Measurements from ENCODE around the gene DLGAP1.

Gene DLGAP1

DNA sequence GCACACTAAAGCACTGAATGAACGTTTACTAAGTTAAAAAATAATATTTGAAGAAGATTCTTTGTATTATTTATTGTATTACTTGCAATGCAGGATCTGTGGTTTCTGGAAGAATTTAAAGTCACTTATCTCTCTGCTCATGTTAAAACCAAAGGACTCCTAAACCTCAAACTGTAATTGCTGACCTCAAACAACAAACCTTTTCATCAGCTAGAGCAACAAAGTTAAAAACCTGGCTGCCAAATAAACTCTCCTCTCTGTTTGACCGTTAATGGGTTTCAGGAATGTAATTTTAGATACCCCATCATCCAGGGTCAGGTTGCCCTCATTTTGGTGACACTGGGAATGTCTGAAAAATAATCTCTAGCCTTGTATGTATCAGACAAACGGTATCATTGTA is 766.0 kb downstream of the DLGAP1 start:
- TF ChIP-seq ZBTB7A (tag by site-specific recombination; IDR thresholded peaks at IDR 0.05; ENCODE audit: low read depth) (no peak), ZNF501 (tag by site-specific recombination; IDR thresholded peaks at IDR 0.05) (no peak), ZNF292 (tag by site-specific recombination; IDR thresholded peaks at IDR 0.05; ENCODE audit: borderline replicate concordance, low read depth) (no peak), ZNF677 (tag by site-specific recombination; IDR thresholded peaks at IDR 0.05) (no peak), ZNF214 (tag by site-specific recombination; IDR thresholded peaks at IDR 0.05; ENCODE audit: borderline replicate concordance) (no peak), ZNF211 (tag by site-specific recombination; IDR thresholded peaks at IDR 0.05; ENCODE audit: low read depth) (no peak), ZXDB (tag by site-specific recombination; IDR thresholded peaks at IDR 0.05) (peak; percentile 30), ZNF112 (tag by site-specific recombination; IDR thresholded peaks at IDR 0.05) (no peak)
- TF ChIP-seq, protein P1, sequence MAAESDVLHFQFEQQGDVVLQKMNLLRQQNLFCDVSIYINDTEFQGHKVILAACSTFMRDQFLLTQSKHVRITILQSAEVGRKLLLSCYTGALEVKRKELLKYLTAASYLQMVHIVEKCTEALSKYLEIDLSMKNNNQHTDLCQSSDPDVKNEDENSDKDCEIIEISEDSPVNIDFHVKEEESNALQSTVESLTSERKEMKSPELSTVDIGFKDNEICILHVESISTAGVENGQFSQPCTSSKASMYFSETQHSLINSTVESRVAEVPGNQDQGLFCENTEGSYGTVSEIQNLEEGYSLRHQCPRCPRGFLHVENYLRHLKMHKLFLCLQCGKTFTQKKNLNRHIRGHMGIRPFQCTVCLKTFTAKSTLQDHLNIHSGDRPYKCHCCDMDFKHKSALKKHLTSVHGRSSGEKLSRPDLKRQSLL (tag by site-specific recombination; IDR thresholded peaks at IDR 0.05), result no peak
- CTCF ChIA-PET, result interaction anchor here (0.6 to 1.4 kb wide), 6 partner anchors 14 to 227 kb away, joined by 3 to 7 read pairs (median 3); no protein-coding TSS in a partner anchor

DNA sequence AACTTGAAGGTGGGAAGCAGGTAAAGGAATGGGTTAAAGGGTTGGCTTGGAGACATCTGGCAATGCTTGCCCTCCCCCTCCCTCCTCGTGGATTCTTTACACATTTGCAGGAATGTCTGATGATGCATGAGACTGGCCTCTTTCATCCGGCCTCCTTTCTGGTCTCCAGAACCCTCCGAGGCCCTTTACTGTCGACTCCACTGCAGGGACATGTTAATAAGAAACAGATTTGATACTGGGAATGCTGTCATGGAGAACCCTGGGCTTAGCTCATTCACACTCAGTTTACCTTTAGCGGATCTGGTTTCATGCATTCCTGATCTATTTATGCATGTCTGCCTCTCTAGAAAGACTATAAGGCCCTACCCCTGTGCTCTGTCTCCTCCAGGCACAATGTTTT is 766.4 kb downstream of the DLGAP1 start:
- ChIA-PET POLR2A (interaction anchor here (1.6 kb wide), 1 partner anchor 95 kb away, joined by 5 read pairs; no protein-coding TSS in a partner anchor), CTCF (interaction anchor here (0.6 to 0.7 kb wide), 3 partner anchors 15 to 228 kb away, joined by 3 read pairs; no protein-coding TSS in a partner anchor)
- H3K4me3 ChIP-seq (ENCODE audit: low read depth, low read length), result no peak overlapping the region
- no peaks in the 10 kb centered on the region for H3K9me3 ChIP-seq (ENCODE audit: control insufficient read depth, insufficient read depth, low read depth, low read length)
- peaks cover 18% of the 10 kb centered on the region for H3K4me1 ChIP-seq (ENCODE audit: control insufficient read depth, insufficient read depth, low read length)
- TF ChIP-seq ZNF266 (tag by site-specific recombination; IDR thresholded peaks at IDR 0.05; ENCODE audit: low read depth) (peak; percentile 55; the same call in 1 of the 2 replicates), ZNF302 (tag by site-specific recombination; IDR thresholded peaks at IDR 0.05; ENCODE audit: low read depth) (no peak), ZNF664 (tag by site-specific recombination; IDR thresholded peaks at IDR 0.05) (no peak)
- peak overlapping the region; percentile 54 for H3K27ac ChIP-seq (ENCODE audit: extremely low read depth, low read depth, low read length)
- no peaks in the 10 kb centered on the region for H3K36me3 ChIP-seq (ENCODE audit: control insufficient read depth in 2 of 2, insufficient read depth in 1 of 2, low read length in 2 of 2)

More for the DNA sequence above, 766.0 kb downstream of the DLGAP1 start:
- H3K9me3 ChIP-seq (ENCODE audit: control insufficient read depth, insufficient read depth, low read depth, low read length), result no peaks in the 10 kb centered on the region
- H3K4me3 ChIP-seq (ENCODE audit: low read depth, low read length), result no peak overlapping the region
- no peaks in the 10 kb centered on the region for H3K36me3 ChIP-seq (ENCODE audit: control insufficient read depth in 2 of 2, insufficient read depth in 1 of 2, low read length in 2 of 2)
- H3K4me1 ChIP-seq (ENCODE audit: control insufficient read depth, insufficient read depth, low read length), result peaks cover 18% of the 10 kb centered on the region
- POLR2A ChIA-PET, result interaction anchor here (1.6 kb wide), 1 partner anchor 95 kb away, joined by 5 read pairs; no protein-coding TSS in a partner anchor
- peak overlapping the region; percentile 54 for H3K27ac ChIP-seq (ENCODE audit: extremely low read depth, low read depth, low read length)

GRCh38 chr18:3683483-3683882 is 771.6 kb downstream of the DLGAP1 start:
- CTCF ChIA-PET, result interaction anchor here (0.5 to 2.5 kb wide), 4 partner anchors 17 to 315 kb away, joined by 3 to 10 read pairs (median 4); no protein-coding TSS in a partner anchor
- no peaks in the 10 kb centered on the region for H3K9me3 ChIP-seq (ENCODE audit: control insufficient read depth, insufficient read depth, low read depth, low read length)
- no peak overlapping the region for H3K4me3 ChIP-seq (ENCODE audit: low read depth, low read length)
- no peaks in the 10 kb centered on the region for H3K36me3 ChIP-seq (ENCODE audit: control insufficient read depth in 2 of 2, insufficient read depth in 1 of 2, low read length in 2 of 2)
- H3K4me1 ChIP-seq (ENCODE audit: control insufficient read depth, insufficient read depth, low read length), result peaks cover under 1% of the 10 kb centered on the region
- no peak overlapping the region for H3K27ac ChIP-seq (ENCODE audit: extremely low read depth, low read depth, low read length)
- POLR2A ChIA-PET, result interaction anchor here (0.5 kb wide), 1 partner anchor 11 kb away, joined by 5 read pairs; no protein-coding TSS in a partner anchor
- no peak for TF ChIP-seq SP3 (tag by site-specific recombination; IDR thresholded peaks at IDR 0.05)
- TF ChIP-seq ZNF311 (tag by site-specific recombination; IDR thresholded peaks at IDR 0.05; ENCODE audit: borderline replicate concordance), result no peak
- no peak for TF ChIP-seq BCL11A (tag by site-specific recombination; IDR thresholded peaks at IDR 0.05; ENCODE audit: low read depth)
- TF ChIP-seq, protein P2, sequence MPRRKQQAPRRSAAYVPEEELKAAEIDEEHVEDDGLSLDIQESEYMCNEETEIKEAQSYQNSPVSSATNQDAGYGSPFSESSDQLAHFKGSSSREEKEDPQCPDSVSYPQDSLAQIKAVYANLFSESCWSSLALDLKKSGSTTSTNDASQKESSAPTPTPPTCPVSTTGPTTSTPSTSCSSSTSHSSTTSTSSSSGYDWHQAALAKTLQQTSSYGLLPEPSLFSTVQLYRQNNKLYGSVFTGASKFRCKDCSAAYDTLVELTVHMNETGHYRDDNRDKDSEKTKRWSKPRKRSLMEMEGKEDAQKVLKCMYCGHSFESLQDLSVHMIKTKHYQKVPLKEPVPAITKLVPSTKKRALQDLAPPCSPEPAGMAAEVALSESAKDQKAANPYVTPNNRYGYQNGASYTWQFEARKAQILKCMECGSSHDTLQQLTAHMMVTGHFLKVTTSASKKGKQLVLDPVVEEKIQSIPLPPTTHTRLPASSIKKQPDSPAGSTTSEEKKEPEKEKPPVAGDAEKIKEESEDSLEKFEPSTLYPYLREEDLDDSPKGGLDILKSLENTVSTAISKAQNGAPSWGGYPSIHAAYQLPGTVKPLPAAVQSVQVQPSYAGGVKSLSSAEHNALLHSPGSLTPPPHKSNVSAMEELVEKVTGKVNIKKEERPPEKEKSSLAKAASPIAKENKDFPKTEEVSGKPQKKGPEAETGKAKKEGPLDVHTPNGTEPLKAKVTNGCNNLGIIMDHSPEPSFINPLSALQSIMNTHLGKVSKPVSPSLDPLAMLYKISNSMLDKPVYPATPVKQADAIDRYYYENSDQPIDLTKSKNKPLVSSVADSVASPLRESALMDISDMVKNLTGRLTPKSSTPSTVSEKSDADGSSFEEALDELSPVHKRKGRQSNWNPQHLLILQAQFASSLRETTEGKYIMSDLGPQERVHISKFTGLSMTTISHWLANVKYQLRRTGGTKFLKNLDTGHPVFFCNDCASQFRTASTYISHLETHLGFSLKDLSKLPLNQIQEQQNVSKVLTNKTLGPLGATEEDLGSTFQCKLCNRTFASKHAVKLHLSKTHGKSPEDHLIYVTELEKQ (tag by site-specific recombination; IDR thresholded peaks at IDR 0.05; ENCODE audit: borderline replicate concordance), result no peak
- TF ChIP-seq KLF17 (tag by site-specific recombination; IDR thresholded peaks at IDR 0.05), result no peak
- TF ChIP-seq, protein P3, sequence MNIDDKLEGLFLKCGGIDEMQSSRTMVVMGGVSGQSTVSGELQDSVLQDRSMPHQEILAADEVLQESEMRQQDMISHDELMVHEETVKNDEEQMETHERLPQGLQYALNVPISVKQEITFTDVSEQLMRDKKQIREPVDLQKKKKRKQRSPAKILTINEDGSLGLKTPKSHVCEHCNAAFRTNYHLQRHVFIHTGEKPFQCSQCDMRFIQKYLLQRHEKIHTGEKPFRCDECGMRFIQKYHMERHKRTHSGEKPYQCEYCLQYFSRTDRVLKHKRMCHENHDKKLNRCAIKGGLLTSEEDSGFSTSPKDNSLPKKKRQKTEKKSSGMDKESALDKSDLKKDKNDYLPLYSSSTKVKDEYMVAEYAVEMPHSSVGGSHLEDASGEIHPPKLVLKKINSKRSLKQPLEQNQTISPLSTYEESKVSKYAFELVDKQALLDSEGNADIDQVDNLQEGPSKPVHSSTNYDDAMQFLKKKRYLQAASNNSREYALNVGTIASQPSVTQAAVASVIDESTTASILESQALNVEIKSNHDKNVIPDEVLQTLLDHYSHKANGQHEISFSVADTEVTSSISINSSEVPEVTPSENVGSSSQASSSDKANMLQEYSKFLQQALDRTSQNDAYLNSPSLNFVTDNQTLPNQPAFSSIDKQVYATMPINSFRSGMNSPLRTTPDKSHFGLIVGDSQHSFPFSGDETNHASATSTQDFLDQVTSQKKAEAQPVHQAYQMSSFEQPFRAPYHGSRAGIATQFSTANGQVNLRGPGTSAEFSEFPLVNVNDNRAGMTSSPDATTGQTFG (tag by site-specific recombination; IDR thresholded peaks at IDR 0.05; ENCODE audit: borderline replicate concordance), result no peak
- no peak for TF ChIP-seq IKZF3 (tag by site-specific recombination; IDR thresholded peaks at IDR 0.05)
- no peak for TF ChIP-seq GLI2 (tag by site-specific recombination; IDR thresholded peaks at IDR 0.05; ENCODE audit: borderline replicate concordance, low read depth)
- no peak for TF ChIP-seq ZNF423 (tag by site-specific recombination; IDR thresholded peaks at IDR 0.05)
- no peak for TF ChIP-seq ZIC2 (tag by site-specific recombination; IDR thresholded peaks at IDR 0.05)
- no peak for TF ChIP-seq ZNF548 (tag by site-specific recombination; IDR thresholded peaks at IDR 0.05)
- TF ChIP-seq ZNF341 (tag by site-specific recombination; IDR thresholded peaks at IDR 0.05; ENCODE audit: low read depth), result no peak
